ENCODE measurements around the gene ARHGAP5.

DNA sequence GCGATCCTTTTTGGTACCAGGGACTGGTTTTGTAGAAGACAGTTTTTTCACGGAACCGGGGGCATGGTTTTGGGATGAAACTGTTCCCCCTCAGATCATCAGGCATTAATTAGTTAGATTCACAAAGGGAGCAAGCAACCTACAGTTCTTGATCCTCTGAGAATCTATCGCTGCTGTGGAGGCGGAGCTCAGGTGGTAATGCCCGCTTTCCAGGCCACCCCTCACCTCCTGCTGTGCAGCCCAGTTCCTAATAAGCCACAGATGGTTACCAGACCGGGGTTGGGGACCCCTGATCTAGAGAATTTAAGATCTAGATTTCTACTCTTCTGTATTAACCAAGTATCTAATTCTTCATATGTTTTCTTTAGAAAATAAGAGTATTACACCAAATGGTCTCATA, 4.8 kb downstream of the ARHGAP5 start:
- TF ChIP-seq EZH2 (IDR thresholded peaks at IDR 0.05; ENCODE audit: low read depth, unreplicated experiment) (no peak), NANOG (IDR thresholded peaks at IDR 0.05; ENCODE audit: borderline replicate concordance) (no peak), EZH2phosphoT487 (IDR thresholded peaks at IDR 0.05; ENCODE audit: unreplicated experiment) (no peak), POLR2AphosphoS5 (IDR thresholded peaks at IDR 0.05; ENCODE audit: low read depth) (no peak), ZNF114 (CRISPR knock-in tag; IDR thresholded peaks at IDR 0.05) (no peak), STAT1 (IDR thresholded peaks at IDR 0.05; ENCODE audit: unreplicated experiment) (no peak)
- TF ChIP-seq, protein P1, sequence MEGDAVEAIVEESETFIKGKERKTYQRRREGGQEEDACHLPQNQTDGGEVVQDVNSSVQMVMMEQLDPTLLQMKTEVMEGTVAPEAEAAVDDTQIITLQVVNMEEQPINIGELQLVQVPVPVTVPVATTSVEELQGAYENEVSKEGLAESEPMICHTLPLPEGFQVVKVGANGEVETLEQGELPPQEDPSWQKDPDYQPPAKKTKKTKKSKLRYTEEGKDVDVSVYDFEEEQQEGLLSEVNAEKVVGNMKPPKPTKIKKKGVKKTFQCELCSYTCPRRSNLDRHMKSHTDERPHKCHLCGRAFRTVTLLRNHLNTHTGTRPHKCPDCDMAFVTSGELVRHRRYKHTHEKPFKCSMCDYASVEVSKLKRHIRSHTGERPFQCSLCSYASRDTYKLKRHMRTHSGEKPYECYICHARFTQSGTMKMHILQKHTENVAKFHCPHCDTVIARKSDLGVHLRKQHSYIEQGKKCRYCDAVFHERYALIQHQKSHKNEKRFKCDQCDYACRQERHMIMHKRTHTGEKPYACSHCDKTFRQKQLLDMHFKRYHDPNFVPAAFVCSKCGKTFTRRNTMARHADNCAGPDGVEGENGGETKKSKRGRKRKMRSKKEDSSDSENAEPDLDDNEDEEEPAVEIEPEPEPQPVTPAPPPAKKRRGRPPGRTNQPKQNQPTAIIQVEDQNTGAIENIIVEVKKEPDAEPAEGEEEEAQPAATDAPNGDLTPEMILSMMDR (conservative IDR thresholded peaks at IDR 0.05; ENCODE audit: low read depth in 2 of 2): no peak
- TF ChIP-seq, protein P2, sequence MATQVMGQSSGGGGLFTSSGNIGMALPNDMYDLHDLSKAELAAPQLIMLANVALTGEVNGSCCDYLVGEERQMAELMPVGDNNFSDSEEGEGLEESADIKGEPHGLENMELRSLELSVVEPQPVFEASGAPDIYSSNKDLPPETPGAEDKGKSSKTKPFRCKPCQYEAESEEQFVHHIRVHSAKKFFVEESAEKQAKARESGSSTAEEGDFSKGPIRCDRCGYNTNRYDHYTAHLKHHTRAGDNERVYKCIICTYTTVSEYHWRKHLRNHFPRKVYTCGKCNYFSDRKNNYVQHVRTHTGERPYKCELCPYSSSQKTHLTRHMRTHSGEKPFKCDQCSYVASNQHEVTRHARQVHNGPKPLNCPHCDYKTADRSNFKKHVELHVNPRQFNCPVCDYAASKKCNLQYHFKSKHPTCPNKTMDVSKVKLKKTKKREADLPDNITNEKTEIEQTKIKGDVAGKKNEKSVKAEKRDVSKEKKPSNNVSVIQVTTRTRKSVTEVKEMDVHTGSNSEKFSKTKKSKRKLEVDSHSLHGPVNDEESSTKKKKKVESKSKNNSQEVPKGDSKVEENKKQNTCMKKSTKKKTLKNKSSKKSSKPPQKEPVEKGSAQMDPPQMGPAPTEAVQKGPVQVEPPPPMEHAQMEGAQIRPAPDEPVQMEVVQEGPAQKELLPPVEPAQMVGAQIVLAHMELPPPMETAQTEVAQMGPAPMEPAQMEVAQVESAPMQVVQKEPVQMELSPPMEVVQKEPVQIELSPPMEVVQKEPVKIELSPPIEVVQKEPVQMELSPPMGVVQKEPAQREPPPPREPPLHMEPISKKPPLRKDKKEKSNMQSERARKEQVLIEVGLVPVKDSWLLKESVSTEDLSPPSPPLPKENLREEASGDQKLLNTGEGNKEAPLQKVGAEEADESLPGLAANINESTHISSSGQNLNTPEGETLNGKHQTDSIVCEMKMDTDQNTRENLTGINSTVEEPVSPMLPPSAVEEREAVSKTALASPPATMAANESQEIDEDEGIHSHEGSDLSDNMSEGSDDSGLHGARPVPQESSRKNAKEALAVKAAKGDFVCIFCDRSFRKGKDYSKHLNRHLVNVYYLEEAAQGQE (IDR thresholded peaks at IDR 0.05; ENCODE audit: unreplicated experiment): no peak
- TF ChIP-seq, protein P3, sequence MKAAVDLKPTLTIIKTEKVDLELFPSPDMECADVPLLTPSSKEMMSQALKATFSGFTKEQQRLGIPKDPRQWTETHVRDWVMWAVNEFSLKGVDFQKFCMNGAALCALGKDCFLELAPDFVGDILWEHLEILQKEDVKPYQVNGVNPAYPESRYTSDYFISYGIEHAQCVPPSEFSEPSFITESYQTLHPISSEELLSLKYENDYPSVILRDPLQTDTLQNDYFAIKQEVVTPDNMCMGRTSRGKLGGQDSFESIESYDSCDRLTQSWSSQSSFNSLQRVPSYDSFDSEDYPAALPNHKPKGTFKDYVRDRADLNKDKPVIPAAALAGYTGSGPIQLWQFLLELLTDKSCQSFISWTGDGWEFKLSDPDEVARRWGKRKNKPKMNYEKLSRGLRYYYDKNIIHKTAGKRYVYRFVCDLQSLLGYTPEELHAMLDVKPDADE (IDR thresholded peaks at IDR 0.05): no peak
